Sigmoid colon (tissue), 7 donors: ENCODE results near the gene CACNA1A. TPM values are rescaled to one million over a fixed set of nuclear protein-coding genes. Genes with fewer than 3 reads are reported as not detected.
A peak's percentile ranks its signal among the peaks of the same experiment; 100 is the strongest.

Source experiments
- DNase-seq: peaks from one replicate; pipeline ENCODE4 v3.0.0-alpha.2; 2019
- H3K27ac ChIP-seq, 4 donors: fragments of 200-600 bp; sonication (generic); one replicate each; pipeline ENCODE4 v1.5.1; 2016 to 2019; ENCODE audit warnings: mild to moderate bottlenecking in 1 of 4
- H3K27me3 ChIP-seq, 3 donors: fragments of 200-600 bp; sonication (generic); one replicate each; pipeline ENCODE4 v1.5.1; 2019; ENCODE audit warnings: mild to moderate bottlenecking in 1 of 3
- H3K36me3 ChIP-seq, 4 donors: fragments of 200-600 bp; sonication (generic); one replicate each; pipeline ENCODE4 v1.5.1; 2016 to 2019
- H3K4me1 ChIP-seq, 4 donors: fragments of 200-600 bp; sonication (generic); one replicate each; pipeline ENCODE4 v1.5.1; 2017 to 2019
- H3K4me3 ChIP-seq, 4 donors: fragments of 200-600 bp; sonication (generic); one replicate each; pipeline ENCODE4 v1.5.1; 2017 to 2019; ENCODE audit warnings: mild to moderate bottlenecking in 2 of 4, moderate library complexity in 1 of 4
- H3K9me3 ChIP-seq, 4 donors: fragments of 200-600 bp in 3 of 4; sonication (generic) in 3 of 4; one replicate each; pipeline versions ENCODE4 v1.5.1 to v1.6.1; 2013 to 2019
- EP300 ChIP-seq, 4 donors: sonication (generic); formaldehyde crosslinking; IDR thresholded peaks; one replicate each; pipeline ENCODE4 v1.6.1; 2017; ENCODE audit warnings: antibody characterized with exemption in 4 of 4
- POLR2A ChIP-seq, 2 donors: fragments of 450-650 bp; IDR thresholded peaks; one replicate each; pipeline ENCODE4 v1.6.1; 2016; ENCODE audit warnings: antibody characterized with exemption in 2 of 2, mild to moderate bottlenecking in 2 of 2, moderate library complexity in 2 of 2
- POLR2AphosphoS5 ChIP-seq, 4 donors: sonication (generic); formaldehyde crosslinking; IDR thresholded peaks; one replicate each; pipeline ENCODE4 v1.6.1; 2017; ENCODE audit warnings: antibody characterized with exemption in 4 of 4
- WGBS, 2 donors: extraction: QIAGEN DNeasy Blood & Tissue Kit; methylation state at CpG; one replicate each; pipeline ENCODE4 v1.1.7; 2013; 5-methylcytosine and 5-hydroxymethylcytosine counted together
- intact Hi-C: fragments of 100-400 bp; cut with DNase I; formaldehyde crosslinking; loops from one replicate; pipeline ENCODE4 v1.15.1; 2023
- polyA plus RNA-seq, 3 donors: library from polyadenylated mRNA; stranded (reverse); fragments of 200-250 nt; gene quantifications; one replicate each; pipeline ENCODE4 v1.2.3, GENCODE V29; 2013
- total RNA-seq, 4 donors: library from RNA; depleted of rRNA; stranded (reverse); fragments of >200 nt; gene quantifications; one replicate each; pipeline ENCODE4 v1.1.0, GENCODE V29; 2016
- TF ChIP-seq, protein P1 (sequence below), 4 experiments: fragments of 450-650 bp in 3 of 4; fragments of 200-600 bp in 1 of 4; IDR thresholded peaks; one replicate each; pipeline ENCODE4 v1.5.1; 2016 to 2019; ENCODE audit warnings: antibody characterized with exemption in 4 of 4, mild to moderate bottlenecking in 3 of 4, moderate library complexity in 2 of 4
- donor health status: healthy with polysubstance abuse.
- donor health status: Bipolar disorder and iron deficiency.
- donor health status: healthy.

The CACNA1A gene
- total RNA-seq: 1 to 10 TPM in 2 of 4 donors, under 1 TPM in 1, not detected in 1; 0.14 to 1.4 (median 1.1) TPM
- 1 to 10 TPM; 1.8 to 3.6 (median 2.1) TPM for polyA plus RNA-seq

- intact Hi-C loops: no loop called here
- Histone ChIP-seq H3K27ac (no peak within 1 kb of the TSS), H3K36me3 (no peaks in the 10 kb centered on the region), H3K27me3 (peaks cover 22 to 82% (median 47%) of the 10 kb centered on the region in 3 donors), H3K9me3 (no peaks in the 10 kb centered on the region), H3K4me1 (peaks cover 0 to 13% (median 11%) of the 10 kb centered on the region in 4 donors), H3K4me3 (peak within 1 kb of the TSS in 3 of 4 donors; percentile 12 to 44 (median 40))
- TF ChIP-seq, protein P1, sequence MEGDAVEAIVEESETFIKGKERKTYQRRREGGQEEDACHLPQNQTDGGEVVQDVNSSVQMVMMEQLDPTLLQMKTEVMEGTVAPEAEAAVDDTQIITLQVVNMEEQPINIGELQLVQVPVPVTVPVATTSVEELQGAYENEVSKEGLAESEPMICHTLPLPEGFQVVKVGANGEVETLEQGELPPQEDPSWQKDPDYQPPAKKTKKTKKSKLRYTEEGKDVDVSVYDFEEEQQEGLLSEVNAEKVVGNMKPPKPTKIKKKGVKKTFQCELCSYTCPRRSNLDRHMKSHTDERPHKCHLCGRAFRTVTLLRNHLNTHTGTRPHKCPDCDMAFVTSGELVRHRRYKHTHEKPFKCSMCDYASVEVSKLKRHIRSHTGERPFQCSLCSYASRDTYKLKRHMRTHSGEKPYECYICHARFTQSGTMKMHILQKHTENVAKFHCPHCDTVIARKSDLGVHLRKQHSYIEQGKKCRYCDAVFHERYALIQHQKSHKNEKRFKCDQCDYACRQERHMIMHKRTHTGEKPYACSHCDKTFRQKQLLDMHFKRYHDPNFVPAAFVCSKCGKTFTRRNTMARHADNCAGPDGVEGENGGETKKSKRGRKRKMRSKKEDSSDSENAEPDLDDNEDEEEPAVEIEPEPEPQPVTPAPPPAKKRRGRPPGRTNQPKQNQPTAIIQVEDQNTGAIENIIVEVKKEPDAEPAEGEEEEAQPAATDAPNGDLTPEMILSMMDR (IDR thresholded peaks at IDR 0.05): no peak
- TF ChIP-seq POLR2AphosphoS5 (IDR thresholded peaks at IDR 0.05): no peak
- TF ChIP-seq POLR2A (IDR thresholded peaks at IDR 0.05): no peak
- TF ChIP-seq EP300 (IDR thresholded peaks at IDR 0.05): no peak
- WGBS, 2 donors: 1 to 6% methylated on average over 20 to 21 of the region's 21 CpGs
- no peak for DNase-seq
These were observed at the start of gene CACNA1A for GRCh38 chr19:13506471-13506820. Gene CACNA1A, minus strand, starts transcription at chr19:13506479. Its CDS starts 255 bp downstream, at chr19:13506224.

GRCh38 chr19:13554506-13555240, 48.4 kb upstream of the CACNA1A start:
- H3K27me3 ChIP-seq: peaks cover 0 to 7% (median 5%) of the 10 kb centered on the region in 3 donors
- DNase-seq: no peak
- intact Hi-C loops: no loop called here
- TF ChIP-seq POLR2A (IDR thresholded peaks at IDR 0.05) (no peak), POLR2AphosphoS5 (IDR thresholded peaks at IDR 0.05) (no peak), EP300 (IDR thresholded peaks at IDR 0.05) (no peak)
- TF ChIP-seq, protein P1 (IDR thresholded peaks at IDR 0.05): no peak
- WGBS, 2 donors: 54 to 55% methylated on average over 10 of the region's 10 CpGs
- no peak overlapping the region for H3K27ac ChIP-seq
- no peaks in the 10 kb centered on the region for H3K4me1 ChIP-seq
- no peak overlapping the region for H3K4me3 ChIP-seq
- H3K36me3 ChIP-seq: no peaks in the 10 kb centered on the region
- H3K9me3 ChIP-seq: no peaks in the 10 kb centered on the region

GRCh38 chr19:13553880-13554400, 47.7 kb upstream of the CACNA1A start:
- no peak overlapping the region for H3K27ac ChIP-seq
- no peak for TF ChIP-seq EP300 (IDR thresholded peaks at IDR 0.05)
- TF ChIP-seq, protein P1 (IDR thresholded peaks at IDR 0.05): no peak
- TF ChIP-seq POLR2A (IDR thresholded peaks at IDR 0.05): no peak
- TF ChIP-seq POLR2AphosphoS5 (IDR thresholded peaks at IDR 0.05): no peak
- WGBS, 2 donors: 89 to 93% methylated on average over 2 of the region's 2 CpGs
- no peak for DNase-seq
- H3K4me3 ChIP-seq: no peak overlapping the region
- peaks cover 0 to 3% (median 0%) of the 10 kb centered on the region in 4 donors for H3K9me3 ChIP-seq
- intact Hi-C loops: no loop called here
- H3K27me3 ChIP-seq: peaks cover 0 to 7% (median 5%) of the 10 kb centered on the region in 3 donors
- H3K4me1 ChIP-seq: no peaks in the 10 kb centered on the region
- H3K36me3 ChIP-seq: no peaks in the 10 kb centered on the region

DNA sequence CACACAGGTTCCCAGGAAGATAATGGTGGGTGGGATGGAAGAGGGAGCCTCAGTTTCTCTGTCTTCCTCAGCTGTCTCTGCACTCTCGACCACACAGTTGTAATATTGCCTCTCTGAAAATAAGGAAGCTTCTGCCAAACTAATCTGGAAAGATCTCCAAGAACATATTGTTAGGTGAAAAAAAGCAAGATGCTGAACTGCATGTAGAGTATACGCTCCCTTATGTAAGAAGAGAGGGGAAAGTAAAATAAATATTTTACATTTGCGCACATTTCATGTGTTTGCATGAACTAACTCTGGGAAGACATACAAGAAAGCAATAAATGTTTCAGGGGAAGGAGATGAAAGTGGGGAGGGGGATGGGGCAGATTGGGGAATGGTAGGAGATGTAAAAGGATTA, 41.9 kb upstream of the CACNA1A start:
- no peak overlapping the region for H3K4me3 ChIP-seq

More for the DNA sequence above, 41.9 kb upstream of the CACNA1A start:
- Histone ChIP-seq H3K27ac (no peak overlapping the region), H3K9me3 (peaks cover 0 to 3% (median 2%) of the 10 kb centered on the region in 4 donors), H3K36me3 (no peaks in the 10 kb centered on the region), H3K4me1 (no peaks in the 10 kb centered on the region), H3K27me3 (peaks cover 0 to 7% (median 3%) of the 10 kb centered on the region in 3 donors)
- WGBS, 2 donors: 76 to 85% methylated on average over 3 of the region's 3 CpGs
- TF ChIP-seq POLR2AphosphoS5 (IDR thresholded peaks at IDR 0.05) (no peak), POLR2A (IDR thresholded peaks at IDR 0.05) (no peak), EP300 (IDR thresholded peaks at IDR 0.05) (no peak)
- TF ChIP-seq, protein P1 (IDR thresholded peaks at IDR 0.05): no peak
- DNase-seq: no peak
- intact Hi-C loops: no loop called here
